ENCODE measurements around the gene CHAD.
A peak's percentile ranks its signal among the peaks of the same experiment; 100 is the strongest.

CHAD gene

DNA sequence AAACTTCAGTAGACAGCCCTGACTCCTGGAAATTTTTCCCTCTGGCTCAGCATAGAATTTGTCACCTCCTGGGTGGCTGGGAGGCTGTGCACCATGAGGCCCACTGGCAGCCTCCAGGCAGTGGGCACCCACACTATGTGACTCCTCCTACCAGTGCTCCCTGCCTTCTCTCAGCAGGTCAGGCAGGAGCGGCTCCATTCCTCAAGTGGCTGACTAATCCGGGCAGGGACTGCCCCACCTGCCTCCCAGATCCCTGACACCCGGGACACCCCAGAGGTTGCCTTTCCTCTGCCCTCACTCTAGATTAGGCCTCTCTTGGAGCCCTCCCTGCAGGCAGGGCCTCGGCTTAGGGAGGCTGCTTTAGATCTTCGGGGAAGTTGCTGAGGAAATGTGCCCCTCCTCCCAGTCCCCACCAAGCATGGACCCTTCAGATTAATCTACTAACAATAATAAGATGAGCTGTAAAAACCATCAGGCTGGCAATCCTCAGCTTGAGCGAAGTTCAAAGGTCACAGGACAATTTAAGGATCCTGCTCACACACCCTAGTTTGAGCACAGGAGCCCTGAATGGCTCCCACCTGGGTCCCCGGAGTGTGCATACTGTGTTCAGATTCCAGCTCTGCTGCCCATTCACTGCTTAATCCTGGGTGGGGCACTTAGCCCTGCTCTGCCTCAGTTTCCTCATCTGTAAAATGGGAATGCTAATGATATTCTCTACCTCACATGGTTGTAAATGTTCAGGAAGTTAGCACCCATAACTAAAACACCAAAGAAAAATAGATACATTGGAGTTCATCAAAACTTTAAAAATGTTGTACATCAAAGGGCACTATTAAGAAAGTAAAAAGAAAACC, 29.6 kb upstream of the CHAD start:
- POLR2A ChIA-PET, result no interaction called here
- TF ChIP-seq ZNF530 (tag by site-specific recombination; IDR thresholded peaks at IDR 0.05; ENCODE audit: low read depth) (no peak), KLF9 (tag by site-specific recombination; IDR thresholded peaks at IDR 0.05; ENCODE audit: low read depth) (no peak), ZNF791 (tag by site-specific recombination; IDR thresholded peaks at IDR 0.05) (no peak), SP3 (tag by site-specific recombination; IDR thresholded peaks at IDR 0.05) (no peak), ZIC2 (tag by site-specific recombination; IDR thresholded peaks at IDR 0.05) (peak; percentile 60)
- TF ChIP-seq, protein P1, sequence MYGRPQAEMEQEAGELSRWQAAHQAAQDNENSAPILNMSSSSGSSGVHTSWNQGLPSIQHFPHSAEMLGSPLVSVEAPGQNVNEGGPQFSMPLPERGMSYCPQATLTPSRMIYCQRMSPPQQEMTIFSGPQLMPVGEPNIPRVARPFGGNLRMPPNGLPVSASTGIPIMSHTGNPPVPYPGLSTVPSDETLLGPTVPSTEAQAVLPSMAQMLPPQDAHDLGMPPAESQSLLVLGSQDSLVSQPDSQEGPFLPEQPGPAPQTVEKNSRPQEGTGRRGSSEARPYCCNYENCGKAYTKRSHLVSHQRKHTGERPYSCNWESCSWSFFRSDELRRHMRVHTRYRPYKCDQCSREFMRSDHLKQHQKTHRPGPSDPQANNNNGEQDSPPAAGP (tag by site-specific recombination; IDR thresholded peaks at IDR 0.05), result peak; percentile 47; the same call in 1 of the 2 replicates
- no peak overlapping the region for H3K27ac ChIP-seq (ENCODE audit: extremely low read depth, low read depth, low read length)
- no peaks in the 10 kb centered on the region for H3K9me3 ChIP-seq (ENCODE audit: control insufficient read depth, insufficient read depth, low read depth, low read length)
- 0 out of 2 replicates have a peak, but pooled peaks cover 3% of the 10 kb centered on the region for H3K4me1 ChIP-seq (ENCODE audit: control insufficient read depth, insufficient read depth, low read length)
- no peaks in the 10 kb centered on the region for H3K36me3 ChIP-seq (ENCODE audit: control insufficient read depth in 2 of 2, insufficient read depth in 1 of 2, low read length in 2 of 2)
- no peak overlapping the region for H3K4me3 ChIP-seq (ENCODE audit: low read depth, low read length)
- CTCF ChIA-PET, result interaction anchor here (0.7 to 7.5 kb wide), 2 partner anchors 13 to 439 kb away, joined by 3 to 95 read pairs; no protein-coding TSS in a partner anchor

- Histone ChIP-seq H3K9me3 (ENCODE audit: control insufficient read depth, insufficient read depth, low read depth, low read length) (no peaks in the 10 kb centered on the region), H3K4me3 (ENCODE audit: low read depth, low read length) (no peak overlapping the region), H3K36me3 (ENCODE audit: control insufficient read depth in 2 of 2, insufficient read depth in 1 of 2, low read length in 2 of 2) (no peaks in the 10 kb centered on the region), H3K4me1 (ENCODE audit: control insufficient read depth, insufficient read depth, low read length) (0 out of 2 replicates have a peak, but pooled peaks cover 3% of the 10 kb centered on the region), H3K27ac (ENCODE audit: extremely low read depth, low read depth, low read length) (no peak overlapping the region)
- ChIA-PET POLR2A (interaction anchor here (0.6 to 0.7 kb wide), 2 partner anchors 150 to 223 kb away, joined by 5 read pairs; partner anchors contain the start of genes LUC7L3 and XYLT2), CTCF (interaction anchor here (0.7 to 1.5 kb wide), 4 partner anchors 9 to 38 kb away, joined by 3 to 6 read pairs (median 4); partner anchors contain the start of gene RSAD1)
- TF ChIP-seq GLIS1 (tag by site-specific recombination; IDR thresholded peaks at IDR 0.05) (no peak), ZNF670 (tag by site-specific recombination; IDR thresholded peaks at IDR 0.05; ENCODE audit: low read depth) (no peak)
These were observed 27.2 kb upstream of the CHAD start for GRCh38 chr17:50495918-50496317.

DNA sequence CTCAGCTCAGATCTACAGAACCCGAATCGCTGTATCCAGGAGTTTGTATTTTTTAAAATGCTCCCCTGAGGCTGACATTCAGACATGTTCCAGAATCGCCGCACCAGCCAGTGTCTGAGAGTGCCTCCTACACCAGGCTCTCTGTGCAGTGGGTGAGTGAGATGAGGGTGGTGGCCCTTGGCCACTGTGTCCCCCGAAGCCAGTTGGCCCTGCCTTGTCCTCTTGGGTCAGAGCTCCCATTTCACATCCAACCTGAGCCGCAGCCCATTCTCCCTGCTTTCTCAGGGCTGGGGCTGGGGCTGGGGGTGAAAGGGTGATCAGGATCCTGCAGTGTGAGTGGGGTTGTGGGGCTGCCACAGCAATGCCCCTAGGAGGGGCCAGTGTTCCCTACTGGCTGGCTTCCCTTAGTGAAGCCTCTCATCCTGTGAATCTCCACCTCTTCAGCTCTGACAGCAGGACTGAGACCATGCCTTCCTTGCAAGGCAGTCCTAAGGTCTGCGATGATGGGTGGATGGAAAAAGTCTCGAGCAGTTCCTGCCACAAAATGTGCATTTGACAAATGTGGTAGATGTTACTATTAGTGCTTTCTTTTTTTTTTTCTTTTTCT, 26.6 kb upstream of the CHAD start:
- Histone ChIP-seq H3K4me1 (ENCODE audit: control insufficient read depth, insufficient read depth, low read length) (0 out of 2 replicates have a peak, but pooled peaks cover 3% of the 10 kb centered on the region), H3K9me3 (ENCODE audit: control insufficient read depth, insufficient read depth, low read depth, low read length) (no peaks in the 10 kb centered on the region), H3K36me3 (ENCODE audit: control insufficient read depth in 2 of 2, insufficient read depth in 1 of 2, low read length in 2 of 2) (no peaks in the 10 kb centered on the region), H3K4me3 (ENCODE audit: low read depth, low read length) (no peak overlapping the region), H3K27ac (ENCODE audit: extremely low read depth, low read depth, low read length) (no peak overlapping the region)
- ChIA-PET CTCF (interaction anchor here (1.4 to 3.7 kb wide), 3 partner anchors 12 to 17 kb away, joined by 3 to 23 read pairs (median 6); partner anchors contain the start of gene RSAD1), POLR2A (interaction anchor here (0.6 kb wide), 1 partner anchor 150 kb away, joined by 5 read pairs; the partner anchor contains the start of gene XYLT2)
- TF ChIP-seq ZNF529 (tag by site-specific recombination; IDR thresholded peaks at IDR 0.05; ENCODE audit: insufficient replicate concordance) (no peak), KLF7 (tag by site-specific recombination; IDR thresholded peaks at IDR 0.05; ENCODE audit: borderline replicate concordance) (no peak)

- Histone ChIP-seq H3K36me3 (ENCODE audit: control insufficient read depth in 2 of 2, insufficient read depth in 1 of 2, low read length in 2 of 2) (no peaks in the 10 kb centered on the region), H3K4me1 (ENCODE audit: control insufficient read depth, insufficient read depth, low read length) (0 out of 2 replicates have a peak, but pooled peaks cover 3% of the 10 kb centered on the region), H3K4me3 (ENCODE audit: low read depth, low read length) (no peak overlapping the region), H3K27ac (ENCODE audit: extremely low read depth, low read depth, low read length) (no peak overlapping the region), H3K9me3 (ENCODE audit: control insufficient read depth, insufficient read depth, low read depth, low read length) (no peaks in the 10 kb centered on the region)
- ChIA-PET CTCF (interaction anchor here (0.6 to 3.7 kb wide), 8 partner anchors 8 to 132 kb away, joined by 3 to 23 read pairs (median 4); partner anchors contain the start of gene RSAD1), POLR2A (interaction anchor here (1.1 kb wide), 1 partner anchor 12 kb away, joined by 3 read pairs; no protein-coding TSS in a partner anchor)
- TF ChIP-seq, protein P2, sequence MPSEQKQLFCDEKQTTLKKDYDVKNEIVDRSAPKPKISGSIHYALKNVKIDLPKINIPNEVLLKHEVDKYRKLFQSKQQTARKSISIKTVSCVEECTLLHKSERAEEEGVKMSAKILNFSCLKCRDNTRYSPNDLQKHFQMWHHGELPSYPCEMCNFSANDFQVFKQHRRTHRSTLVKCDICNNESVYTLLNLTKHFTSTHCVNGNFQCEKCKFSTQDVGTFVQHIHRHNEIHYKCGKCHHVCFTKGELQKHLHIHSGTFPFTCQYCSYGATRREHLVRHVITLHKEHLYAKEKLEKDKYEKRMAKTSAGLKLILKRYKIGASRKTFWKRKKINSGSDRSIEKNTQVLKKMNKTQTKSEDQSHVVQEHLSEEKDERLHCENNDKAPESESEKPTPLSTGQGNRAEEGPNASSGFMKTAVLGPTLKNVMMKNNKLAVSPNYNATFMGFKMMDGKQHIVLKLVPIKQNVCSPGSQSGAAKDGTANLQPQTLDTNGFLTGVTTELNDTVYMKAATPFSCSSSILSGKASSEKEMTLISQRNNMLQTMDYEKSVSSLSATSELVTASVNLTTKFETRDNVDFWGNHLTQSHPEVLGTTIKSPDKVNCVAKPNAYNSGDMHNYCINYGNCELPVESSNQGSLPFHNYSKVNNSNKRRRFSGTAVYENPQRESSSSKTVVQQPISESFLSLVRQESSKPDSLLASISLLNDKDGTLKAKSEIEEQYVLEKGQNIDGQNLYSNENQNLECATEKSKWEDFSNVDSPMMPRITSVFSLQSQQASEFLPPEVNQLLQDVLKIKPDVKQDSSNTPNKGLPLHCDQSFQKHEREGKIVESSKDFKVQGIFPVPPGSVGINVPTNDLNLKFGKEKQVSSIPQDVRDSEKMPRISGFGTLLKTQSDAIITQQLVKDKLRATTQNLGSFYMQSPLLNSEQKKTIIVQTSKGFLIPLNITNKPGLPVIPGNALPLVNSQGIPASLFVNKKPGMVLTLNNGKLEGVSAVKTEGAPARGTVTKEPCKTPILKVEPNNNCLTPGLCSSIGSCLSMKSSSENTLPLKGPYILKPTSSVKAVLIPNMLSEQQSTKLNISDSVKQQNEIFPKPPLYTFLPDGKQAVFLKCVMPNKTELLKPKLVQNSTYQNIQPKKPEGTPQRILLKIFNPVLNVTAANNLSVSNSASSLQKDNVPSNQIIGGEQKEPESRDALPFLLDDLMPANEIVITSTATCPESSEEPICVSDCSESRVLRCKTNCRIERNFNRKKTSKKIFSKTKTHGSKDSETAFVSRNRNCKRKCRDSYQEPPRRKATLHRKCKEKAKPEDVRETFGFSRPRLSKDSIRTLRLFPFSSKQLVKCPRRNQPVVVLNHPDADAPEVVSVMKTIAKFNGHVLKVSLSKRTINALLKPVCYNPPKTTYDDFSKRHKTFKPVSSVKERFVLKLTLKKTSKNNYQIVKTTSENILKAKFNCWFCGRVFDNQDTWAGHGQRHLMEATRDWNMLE (tag by site-specific recombination; conservative IDR thresholded peaks at IDR 0.05; ENCODE audit: low read depth), result 0 out of 2 replicates have a peak, but pooled peaks have one; percentile 19
- TF ChIP-seq WT1 (tag by site-specific recombination; IDR thresholded peaks at IDR 0.05) (no peak), ZBTB44 (tag by site-specific recombination; IDR thresholded peaks at IDR 0.05) (no peak), YY1 (tag by site-specific recombination; IDR thresholded peaks at IDR 0.05) (no peak), ZNF830 (tag by site-specific recombination; IDR thresholded peaks at IDR 0.05; ENCODE audit: low read depth) (no peak), SCRT2 (tag by site-specific recombination; IDR thresholded peaks at IDR 0.05) (peak; percentile 43)
These were observed 25.1 kb upstream of the CHAD start for GRCh38 chr17:50493744-50494143.
